8988T (cell line): ENCODE measurements around the gene SIX1.
A peak's percentile ranks its signal among the peaks of the same experiment; 100 is the strongest.

ENCODE experiments used
- DNase-seq: peaks from one replicate; pipeline ENCODE4 v3.0.0; 2011

Gene SIX1

DNA sequence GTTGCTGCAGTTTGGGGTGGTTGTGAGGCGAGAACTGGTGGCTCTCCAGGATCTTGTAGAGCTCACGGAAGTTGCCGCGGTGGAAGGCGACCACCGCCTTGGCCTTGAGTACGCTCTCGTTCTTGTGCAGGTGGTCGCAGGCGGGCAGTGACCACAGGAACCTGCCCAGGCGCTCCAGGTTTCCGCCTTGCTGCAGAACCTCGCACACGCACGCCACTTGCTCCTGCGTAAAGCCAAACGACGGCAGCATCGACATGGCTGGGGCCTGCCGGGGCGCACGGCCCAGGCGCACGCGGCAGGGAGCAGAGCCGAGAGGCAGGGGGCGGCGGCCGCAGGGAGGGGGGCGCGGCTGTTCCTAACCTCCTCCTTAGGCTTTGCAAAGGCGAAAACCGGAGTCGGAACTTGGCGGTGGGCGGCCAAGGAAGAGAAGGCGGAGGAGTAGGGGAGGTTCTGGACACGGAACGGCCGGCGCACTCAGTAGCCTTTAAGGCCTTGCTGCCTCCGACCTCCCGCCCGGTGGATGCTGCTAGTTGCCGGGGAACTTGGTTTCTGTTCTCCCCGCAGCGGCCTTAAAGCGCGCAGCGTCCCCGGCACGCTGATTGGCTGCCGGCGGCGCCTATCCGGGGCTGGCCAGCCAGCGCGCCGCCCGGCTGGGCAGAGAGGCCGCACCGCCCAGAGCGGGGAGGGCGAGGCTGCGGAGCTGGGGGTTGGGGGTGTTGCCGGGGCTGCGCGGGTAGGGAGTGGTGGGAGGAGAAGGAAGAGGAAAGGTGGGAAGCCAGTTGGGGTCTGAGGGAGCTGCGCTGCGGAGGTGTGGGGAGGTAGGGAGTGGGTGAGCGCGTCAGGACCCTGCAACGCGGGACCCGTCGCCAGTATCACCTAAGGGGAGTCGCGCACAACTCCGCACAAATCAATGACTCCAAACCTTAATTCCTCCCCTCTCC is at the start of gene SIX1:
Gene SIX1 (minus strand): TSS at position 544 of the 941 bp plus-strand sequence. CDS start 288 bp downstream, at position 256.
- DNase-seq = peak; percentile 97

DNA sequence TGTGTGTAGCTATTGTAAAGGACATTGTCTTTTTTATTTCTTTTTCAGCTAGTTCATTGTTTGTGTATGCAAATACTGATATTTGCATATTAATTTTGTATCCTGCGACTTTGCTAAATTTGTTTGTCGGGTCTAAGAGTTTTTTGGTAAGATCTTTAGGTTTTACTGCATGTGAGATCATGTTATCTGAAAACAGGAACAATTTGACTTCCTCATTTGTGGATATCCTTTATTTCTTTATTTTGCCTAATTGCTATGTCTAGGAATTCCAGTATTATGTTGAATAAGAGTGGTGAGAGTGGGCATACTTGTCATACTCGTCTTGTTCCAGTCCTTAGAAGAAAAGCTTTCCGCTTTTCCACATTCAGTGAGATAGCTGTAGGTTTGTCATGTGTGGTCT is 46.0 kb upstream of the SIX1 start:
- no peak for DNase-seq

DNA sequence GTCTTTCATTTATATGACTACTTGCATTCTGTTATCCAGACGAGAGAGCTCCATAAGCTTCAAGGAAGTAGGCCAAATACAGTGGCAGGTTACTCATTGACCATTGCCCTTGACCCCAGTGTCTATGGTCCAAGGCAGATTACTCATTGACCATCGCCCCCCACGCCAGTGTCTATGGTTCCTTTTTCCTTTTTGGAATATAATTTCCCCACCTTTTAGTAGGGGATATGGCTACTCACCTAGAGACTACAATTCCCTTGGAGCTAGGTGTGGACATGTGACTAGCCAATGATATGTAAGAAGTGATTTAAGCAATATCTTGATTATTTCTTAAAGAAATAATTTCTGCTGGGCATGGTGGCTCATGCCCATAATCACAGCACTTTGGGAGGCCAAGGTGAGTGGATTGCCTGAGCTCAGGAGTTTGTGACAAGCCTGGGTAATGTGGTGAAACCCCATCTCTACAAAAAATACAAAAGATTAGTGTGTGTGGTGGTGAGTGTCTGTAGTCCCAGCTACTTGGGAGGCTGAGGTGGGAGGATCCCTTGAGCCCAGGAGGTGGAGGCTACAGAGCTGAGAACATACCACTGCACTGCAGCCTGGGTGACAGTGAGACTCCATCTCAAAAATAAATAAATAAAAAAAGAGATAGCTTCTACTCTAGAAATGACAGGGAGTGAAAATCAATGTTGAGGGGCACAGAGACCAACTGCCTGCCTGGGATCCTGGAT is 42.3 kb upstream of the SIX1 start:
- no peak for DNase-seq

DNA sequence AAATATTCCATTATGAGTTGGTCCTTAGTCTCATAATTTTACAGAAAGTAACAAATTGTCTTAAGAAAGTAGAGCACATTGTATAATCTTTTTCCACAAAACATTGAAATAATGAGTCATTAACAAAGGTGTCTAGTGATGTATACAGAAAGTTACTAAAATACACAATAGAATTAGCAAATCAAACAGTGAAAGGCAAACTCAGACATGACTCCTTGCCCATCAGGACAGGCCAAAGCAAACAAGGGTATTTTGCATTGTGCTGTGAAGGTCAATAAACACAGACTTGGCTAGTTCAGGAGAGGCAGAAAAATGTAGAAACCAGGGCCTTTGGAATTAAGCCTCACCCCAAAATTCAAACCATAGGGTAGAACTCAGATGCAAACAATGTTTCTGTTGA is 37.6 kb upstream of the SIX1 start:
- DNase-seq = no peak

DNA sequence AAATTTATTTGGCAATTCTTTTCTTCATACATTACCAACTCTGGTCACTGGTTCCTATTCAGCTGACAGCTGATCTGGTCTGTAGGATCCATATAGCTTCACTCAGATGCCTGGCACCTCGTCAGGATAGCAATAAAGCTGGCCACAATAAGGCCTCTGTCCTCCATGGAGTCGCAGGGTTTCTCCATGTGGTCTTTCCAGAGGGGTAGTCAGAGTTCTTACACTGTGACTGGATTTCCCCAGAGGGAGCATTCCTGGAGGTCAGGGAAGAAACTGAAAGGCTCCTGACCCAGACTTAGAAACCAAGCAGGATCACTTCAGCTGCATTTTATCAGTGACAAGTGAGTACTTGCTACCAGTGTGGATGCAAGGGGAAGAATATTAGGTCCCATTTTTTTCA is 34.9 kb upstream of the SIX1 start:
- no peak for DNase-seq

DNA sequence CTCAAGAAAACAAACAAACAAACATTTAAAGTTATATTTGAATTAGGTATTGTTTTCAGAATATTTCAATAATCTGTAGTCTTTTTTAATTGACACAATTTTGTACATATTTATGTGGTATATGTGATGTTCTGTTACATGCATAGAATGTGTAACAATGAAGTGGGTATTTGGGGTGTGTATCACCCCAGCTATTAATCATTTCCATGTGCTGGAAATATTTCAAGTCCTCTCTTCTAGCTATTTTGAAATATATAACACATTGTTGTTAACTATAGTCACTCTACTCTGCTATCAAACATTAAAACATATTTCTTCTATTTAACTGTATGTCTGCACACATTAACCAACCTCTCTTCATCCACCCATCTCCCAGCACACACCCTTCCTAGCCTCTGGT is 32.0 kb upstream of the SIX1 start:
- no peak for DNase-seq

DNA sequence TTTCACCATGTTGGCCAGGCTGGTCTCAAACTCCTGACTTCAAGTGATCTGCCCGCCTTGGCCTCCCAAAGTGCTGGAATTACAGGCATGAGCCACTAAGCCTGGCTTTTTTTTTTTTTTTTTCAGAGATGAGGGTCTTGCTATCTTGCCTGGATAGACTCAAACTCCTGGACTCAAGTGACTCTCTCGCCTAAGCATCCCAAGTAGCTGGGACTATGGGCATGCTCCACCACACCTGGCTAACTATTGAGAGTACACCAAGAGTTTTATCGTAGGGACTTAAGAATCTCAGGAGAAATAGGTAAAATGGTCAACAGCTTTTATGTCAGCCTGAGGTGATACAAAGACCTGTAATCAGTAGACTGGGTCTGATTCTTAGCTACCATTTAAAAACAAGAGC is 31.2 kb upstream of the SIX1 start:
- DNase-seq = no peak

DNA sequence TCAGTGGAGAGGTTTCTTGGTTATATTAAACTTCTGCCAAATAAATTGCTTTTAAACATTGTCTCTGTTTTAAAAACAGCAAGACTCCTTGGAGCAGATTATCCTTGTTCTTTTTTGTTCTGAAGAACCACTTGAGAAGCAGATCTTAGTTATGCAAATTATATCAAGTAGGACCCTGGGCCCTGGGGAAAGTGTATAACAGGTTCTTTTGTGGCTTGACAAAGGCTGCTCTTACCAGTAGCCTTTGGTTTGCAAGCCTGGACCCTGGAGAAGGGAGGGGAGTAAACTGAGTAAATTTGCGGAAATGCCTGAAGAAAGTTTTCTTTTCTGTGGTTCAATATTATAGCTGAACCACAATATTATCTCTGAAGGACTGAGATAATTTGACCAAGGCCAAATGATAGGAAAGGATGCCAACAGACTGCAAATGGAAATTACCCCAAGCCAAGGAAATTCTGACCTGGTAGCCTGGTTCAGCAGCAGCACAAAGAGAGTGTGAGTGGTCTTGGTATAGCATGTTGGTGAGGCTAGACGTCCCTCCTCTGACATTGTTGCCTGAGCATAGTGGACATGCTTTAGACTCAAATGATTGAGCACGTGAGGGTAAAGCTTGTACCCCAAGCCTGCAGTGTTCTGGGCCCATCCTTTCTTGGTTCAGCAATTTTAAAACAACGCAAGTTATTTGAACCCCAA is 30.4 kb upstream of the SIX1 start:
- DNase-seq = no peak

DNA sequence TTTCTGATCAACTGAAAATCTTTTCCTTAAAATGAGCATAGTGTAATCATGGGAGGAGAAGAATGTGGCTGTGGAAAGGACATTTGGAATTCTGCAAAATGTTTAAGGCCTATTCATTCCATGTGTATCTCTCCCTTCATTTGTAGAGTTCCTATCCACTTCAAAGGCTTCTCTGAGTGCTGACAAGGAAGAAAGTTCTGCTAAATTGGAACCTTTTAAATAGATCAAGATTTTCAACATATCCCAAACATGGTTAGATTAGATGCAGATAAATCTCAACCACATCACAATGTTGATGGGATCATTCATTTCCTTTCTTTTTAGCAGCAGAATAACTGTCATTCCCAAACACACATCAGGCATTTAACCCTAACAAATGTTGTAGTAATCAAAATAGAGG is 28.4 kb upstream of the SIX1 start:
- no peak for DNase-seq

DNA sequence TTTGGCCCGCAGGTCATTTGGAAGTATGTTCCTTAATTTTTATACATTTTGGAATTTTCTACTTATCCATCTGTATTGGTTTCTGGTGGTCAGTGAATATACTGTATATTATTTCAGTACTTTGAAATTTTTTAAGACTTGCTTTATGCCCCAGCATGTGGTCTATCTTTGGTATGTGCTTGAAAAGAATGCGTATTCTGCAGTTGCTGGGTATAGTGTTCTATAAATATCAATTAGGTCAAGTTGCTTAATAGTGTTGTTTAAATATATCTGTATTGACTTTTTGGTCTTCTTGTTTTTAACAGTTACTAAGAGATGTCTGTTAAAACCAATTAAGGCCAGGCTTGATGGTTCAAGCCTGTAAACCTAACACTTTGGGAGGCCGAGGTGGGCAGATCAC is 21.7 kb upstream of the SIX1 start:
- DNase-seq = no peak

DNA sequence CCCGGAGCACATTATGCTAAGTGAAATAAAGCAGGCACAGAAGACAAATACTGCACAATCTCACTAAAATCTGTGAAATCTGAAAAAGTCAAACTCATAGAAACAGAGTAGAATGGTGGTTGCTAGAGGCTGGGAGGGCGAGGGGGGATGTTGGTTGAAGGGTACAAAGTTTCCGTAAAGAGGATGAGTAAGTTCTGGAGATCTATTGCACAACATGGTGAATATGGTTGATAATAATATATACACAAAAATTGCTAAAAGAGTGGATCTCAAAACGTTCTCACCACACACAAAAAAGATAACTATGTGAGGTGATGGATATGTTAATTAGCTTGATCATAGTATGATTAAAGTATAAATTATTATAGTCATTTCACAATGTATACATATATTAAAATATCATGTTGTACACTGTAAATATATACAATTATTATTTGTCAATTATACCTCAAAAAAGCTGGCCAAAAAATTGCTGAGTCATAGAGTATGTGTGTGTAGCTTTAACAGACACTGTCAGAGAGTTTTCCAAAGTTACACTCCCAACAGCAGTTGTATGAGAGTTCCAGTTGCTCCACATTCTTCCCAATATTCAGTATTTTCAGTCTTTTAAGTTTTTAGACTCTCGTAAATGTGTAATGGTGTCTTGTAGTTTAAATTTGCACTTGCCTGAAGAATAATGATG is 19.3 kb upstream of the SIX1 start:
- DNase-seq = no peak

DNA sequence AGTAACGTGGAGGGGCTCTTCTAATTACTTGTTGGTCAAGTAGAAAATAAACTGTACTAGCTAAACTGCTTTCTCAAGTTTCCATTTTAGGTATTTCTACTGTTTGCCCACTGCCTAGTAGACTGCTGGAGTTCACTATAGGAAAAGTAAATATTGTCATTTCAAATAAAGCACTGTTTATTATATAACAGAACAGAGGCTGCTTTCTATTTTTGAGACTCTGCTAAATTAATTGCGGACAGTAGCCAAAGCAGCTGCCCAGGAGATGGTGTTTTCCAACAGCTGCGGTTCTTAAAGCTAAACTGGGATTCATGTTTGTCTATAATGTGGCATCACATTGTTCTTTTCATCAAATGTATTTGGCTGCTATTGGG is 15.9 kb upstream of the SIX1 start:
- DNase-seq = no peak

DNA sequence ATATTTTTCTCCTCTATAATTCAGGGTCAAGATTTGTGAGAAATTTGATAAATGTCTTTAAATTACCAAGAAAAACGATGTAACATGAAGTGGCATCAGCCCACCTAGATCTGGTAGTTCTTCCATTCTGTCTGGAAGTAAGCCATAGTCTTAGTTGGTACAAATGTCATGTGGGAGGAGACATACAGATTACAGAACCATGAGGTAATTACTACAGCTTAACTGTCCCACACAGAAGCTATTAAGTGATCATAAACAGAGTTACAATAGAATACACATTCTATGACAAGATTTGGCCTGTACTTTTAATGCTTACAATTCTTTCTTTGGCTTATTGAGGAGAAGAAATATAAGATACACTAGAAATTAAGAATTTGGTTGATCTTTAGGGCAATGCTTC is 13.7 kb upstream of the SIX1 start:
- no peak for DNase-seq

DNA sequence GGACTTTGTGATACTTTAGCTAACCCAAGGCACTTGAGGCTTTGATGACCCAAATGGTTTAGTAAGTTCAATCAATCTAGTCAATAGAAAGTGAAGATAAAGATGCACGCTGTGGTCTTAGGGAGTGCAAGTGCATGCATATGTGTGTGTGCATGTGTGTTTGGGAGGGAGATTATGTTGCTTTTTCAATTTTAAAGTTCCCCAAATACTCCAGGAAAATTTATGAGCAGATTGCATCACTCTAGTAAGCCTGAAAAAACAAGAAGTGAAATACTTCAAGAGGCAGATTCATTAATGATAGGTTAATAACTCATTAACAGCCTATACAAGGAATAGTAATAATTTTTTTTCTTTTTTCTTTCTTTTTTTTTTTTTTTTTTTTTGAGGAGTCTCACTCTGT is 12.4 kb upstream of the SIX1 start:
- no peak for DNase-seq

DNA sequence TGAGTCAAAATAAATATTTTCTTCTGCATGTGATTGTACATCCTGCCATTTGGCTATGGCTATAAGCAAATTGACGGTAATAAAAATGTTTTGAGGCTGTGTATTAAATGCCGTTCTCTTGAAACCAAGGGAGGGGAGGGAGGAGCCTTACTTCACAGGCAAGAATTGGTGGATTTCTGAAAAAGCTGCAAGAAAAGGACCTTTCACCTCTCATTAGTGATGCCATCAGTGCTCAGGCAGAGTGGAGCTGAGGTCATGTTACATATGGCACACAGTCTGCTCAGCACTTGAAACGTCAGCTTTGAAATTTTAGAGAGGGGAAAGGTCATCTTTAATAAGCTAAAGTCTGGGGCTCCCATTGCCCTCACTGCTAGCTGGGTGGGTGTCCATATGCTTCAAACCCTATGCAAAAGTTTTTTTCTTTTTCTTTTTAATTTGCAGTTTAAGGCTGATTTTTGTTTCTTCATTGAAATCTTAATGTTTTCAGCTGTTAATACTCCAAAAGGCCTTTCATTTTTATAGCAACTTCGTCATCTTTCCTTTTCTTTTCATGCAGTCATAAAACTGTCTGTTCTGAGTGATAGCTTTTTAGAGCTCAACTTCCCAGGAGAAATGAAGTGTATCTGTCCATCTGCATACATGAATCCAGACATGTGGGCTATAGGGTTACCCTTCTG is 9.8 kb upstream of the SIX1 start:
- no peak for DNase-seq

DNA sequence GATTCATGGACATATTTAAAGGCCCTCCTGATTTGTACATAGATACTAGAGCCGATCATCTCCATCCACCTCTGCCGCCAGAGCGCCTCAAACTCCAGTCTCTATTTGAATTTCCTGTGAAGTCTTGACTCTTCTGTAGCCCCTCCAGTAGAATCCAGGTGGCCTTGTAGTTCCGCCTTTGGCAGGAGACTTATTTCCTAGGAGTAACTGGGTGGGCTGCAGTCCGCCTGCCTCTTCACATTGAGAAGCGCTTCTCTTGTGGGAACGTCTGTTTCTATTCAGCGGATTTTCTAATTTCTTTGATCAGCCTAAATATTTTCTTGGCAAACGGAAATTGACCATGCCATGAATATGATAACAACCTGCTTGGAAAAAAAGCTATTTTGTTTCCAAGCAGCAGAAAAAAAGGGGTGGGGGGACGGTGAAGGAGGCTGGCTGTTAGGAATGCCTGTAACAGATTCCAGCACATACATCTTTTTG is 9.0 kb upstream of the SIX1 start:
- DNase-seq = no peak

DNA sequence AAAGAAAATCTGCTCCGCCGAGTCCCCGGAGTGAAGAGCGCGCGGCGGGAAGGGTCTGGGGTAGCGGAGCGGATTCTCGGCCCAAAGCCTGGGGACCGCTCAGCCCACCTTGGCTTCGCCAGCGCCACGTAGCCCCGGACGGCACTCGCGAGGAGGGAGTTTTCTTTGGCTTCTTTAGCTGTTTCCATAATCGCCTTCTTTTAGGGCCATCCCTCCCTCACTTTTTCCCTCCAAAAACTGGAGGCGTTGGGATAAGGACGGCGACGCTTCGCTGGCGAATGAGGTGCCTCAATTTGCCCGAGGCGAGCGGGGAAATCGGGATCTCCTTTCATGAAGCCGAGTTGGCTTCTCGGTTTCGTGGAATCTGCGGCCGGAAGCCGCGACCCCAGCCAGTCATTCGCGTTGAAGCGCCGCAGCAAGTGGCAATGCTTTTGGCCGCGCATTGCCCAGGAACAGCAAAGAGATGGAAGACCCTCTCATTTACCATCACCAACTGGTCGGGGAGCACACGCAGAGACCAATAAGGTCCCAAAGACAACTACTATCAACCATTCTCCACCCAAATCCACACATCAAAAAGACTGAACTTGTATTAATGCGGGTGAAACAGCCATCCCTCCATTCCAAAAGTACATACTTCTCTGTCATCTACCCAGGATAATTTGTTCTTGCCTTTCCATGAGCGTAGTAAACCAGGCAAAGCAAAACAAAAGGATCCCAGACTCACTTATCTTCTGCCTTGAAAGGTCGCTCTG is 8.4 kb upstream of the SIX1 start:
- no peak for DNase-seq

DNA sequence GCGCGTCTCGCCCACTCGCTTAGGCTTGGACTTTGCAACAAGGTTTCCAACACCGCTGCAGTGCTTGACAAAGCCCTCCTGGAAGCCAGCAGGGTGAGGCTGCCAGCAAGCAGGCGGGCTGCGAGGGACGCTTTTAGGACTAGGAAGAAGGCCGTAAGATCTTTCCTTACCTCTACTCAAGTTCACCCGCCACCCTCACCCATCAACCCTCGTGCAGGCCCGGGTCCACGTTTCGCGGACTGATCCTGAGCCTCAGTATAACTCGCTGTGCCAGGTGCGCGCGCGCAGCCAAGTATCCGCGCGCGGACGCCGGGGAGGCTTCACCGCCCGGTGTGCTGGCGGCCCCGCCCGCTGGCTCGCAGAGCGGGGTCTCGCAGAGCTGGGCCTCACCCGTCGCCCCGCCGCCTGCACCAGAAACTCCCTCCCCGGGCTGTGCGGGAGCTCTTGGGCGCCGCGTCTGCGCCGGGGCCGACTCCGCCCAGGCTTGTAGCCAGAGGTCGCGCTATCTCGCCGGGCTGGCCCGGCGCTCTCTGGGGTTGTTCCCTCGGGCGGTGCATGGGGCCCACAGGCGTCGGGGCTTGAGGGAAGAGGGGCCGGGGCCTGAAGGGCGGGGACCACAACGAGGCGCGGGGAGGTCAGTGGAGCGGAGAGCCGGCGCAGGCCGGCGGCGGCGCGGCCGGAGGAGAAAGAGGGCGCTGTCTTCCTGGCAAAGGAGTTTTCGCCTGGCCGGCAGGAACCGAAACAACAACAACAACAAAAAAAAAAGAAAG is 7.6 kb upstream of the SIX1 start:
- peak; percentile 58 for DNase-seq

DNA sequence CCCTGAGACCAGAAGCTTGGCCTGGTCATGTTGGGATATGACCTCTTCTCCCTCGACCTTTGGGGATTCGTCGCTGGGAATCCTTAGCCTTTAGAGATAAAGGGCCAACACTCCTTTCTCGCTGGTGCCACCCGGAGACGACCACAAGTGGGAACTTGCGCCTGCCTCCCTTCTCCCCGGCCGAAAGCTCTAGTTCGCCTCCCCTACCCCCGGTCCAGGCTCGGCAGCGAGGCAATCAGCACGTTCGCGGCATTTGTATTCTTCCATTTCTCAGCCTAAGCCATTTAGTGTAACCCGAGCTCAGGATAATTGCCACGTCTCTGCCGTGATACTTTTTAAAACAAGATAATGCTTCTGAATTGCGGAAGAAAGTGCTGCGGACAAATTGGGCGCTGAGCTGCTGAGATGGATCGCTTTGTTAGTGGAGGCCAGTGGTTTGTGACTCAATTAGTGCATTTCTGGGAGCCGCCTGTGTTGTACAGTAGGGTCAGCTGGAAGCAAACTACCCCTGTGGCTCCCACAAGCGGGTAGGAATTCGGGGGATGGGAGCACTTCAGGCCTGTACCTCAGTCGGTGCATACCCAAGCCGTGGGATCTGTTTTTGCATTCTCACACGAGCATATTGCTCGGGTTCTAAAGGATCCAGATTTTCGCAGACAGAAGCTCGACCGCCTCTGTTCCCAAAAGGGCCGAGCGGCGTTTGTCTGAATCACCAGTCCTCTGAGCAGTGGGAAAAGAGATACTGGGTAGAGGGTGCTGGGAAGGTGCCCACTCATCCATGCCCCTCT is 6.8 kb upstream of the SIX1 start:
- no peak for DNase-seq
